ENCODE data around the gene TLNRD1. TPM values are rescaled to one million over a fixed set of nuclear protein-coding genes. Genes with fewer than 3 reads are reported as not detected.
"Not testable (repeated sequence)": the region's sequence is repeated elsewhere in the genome, so short reads cannot be mapped to it uniquely, and the experiment has no call there.

TLNRD1 gene
- total RNA-seq, 1 donor: 13.4 TPM

DNA sequence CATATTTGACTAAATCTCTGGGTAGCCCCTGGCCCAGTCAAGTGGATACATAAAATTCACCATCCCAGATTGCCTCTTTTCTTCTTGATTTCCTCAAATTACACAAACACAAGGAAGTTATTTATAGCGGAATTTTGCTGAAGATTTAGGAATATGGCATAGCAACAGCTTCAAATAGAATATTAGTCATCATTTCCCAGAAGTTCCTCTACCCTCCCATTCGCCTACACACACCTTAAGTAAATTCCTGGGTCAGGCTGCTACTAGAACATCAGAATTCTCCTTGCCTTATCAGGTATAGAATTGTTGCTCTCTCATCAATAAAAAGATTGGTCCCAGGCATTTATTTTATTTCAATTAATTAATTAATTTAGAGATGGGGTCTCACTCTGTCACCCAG lies 42.7 kb upstream of the TLNRD1 start:
- no peak overlapping the region for H3K4me3 ChIP-seq (ENCODE audit: low read depth, low read length)
- DNase-seq (ENCODE audit: low read depth): no peak
- TF ChIP-seq, protein P1, sequence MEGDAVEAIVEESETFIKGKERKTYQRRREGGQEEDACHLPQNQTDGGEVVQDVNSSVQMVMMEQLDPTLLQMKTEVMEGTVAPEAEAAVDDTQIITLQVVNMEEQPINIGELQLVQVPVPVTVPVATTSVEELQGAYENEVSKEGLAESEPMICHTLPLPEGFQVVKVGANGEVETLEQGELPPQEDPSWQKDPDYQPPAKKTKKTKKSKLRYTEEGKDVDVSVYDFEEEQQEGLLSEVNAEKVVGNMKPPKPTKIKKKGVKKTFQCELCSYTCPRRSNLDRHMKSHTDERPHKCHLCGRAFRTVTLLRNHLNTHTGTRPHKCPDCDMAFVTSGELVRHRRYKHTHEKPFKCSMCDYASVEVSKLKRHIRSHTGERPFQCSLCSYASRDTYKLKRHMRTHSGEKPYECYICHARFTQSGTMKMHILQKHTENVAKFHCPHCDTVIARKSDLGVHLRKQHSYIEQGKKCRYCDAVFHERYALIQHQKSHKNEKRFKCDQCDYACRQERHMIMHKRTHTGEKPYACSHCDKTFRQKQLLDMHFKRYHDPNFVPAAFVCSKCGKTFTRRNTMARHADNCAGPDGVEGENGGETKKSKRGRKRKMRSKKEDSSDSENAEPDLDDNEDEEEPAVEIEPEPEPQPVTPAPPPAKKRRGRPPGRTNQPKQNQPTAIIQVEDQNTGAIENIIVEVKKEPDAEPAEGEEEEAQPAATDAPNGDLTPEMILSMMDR (IDR thresholded peaks at IDR 0.05; ENCODE audit: insufficient read depth, low read depth, low read length): no peak

DNA sequence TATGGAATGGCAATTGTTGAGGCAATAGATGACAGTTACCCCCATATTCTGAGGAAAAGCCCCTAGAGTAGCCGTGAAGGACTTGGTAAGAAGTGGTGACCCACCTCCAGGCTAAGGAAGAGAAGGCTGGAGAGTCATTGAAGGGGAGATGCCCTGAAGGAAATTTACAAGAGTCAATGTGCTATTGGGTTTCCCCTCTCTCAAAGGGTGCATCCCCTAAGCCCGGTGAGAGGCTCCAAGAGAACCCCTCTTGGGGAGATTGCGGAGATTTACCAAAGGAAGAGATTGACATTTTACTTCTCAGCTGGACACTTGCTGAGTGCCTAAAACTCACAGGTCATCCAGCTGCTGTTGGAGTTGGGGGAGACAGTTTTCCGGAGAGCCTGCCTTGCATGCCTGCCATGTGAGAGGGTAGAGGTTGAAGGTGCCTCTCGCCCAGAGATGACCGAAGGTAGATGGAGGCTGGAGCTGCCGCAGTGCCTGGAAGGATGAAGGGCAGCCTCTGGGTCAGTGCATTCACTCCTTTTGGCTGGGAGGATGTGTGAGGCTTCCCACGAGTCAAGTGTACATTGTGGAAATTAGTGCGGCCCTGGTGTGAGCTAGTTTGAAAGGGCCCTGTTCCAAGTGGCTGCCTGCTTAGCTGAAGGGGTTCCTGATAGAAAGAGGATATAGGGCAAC lies 41.8 kb upstream of the TLNRD1 start:
- H3K4me3 ChIP-seq (ENCODE audit: low read depth, low read length): no peak overlapping the region
- DNase-seq (ENCODE audit: low read depth): no peak
- TF ChIP-seq, protein P1 (IDR thresholded peaks at IDR 0.05; ENCODE audit: insufficient read depth, low read depth, low read length): no peak

DNA sequence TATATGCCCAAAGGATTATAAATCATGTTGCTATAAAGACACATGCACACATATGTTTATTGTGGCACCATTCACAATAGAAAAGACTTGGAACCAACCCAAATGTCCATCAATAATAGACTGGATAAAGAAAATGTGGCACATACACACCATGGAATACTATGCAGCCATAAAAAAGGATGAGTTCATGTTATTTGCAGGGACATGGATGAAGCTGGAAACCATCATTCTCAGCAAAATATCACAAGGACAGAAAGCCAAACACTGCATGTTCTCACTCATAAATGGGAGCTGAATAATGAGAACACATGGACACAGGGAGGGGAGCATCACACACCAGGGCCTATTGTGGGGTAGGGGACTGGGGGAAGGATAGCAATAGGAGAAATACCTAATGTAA lies 35.3 kb upstream of the TLNRD1 start:
- H3K4me3 ChIP-seq (ENCODE audit: low read depth, low read length); DNase-seq (ENCODE audit: low read depth): not testable (repeated sequence)

DNA sequence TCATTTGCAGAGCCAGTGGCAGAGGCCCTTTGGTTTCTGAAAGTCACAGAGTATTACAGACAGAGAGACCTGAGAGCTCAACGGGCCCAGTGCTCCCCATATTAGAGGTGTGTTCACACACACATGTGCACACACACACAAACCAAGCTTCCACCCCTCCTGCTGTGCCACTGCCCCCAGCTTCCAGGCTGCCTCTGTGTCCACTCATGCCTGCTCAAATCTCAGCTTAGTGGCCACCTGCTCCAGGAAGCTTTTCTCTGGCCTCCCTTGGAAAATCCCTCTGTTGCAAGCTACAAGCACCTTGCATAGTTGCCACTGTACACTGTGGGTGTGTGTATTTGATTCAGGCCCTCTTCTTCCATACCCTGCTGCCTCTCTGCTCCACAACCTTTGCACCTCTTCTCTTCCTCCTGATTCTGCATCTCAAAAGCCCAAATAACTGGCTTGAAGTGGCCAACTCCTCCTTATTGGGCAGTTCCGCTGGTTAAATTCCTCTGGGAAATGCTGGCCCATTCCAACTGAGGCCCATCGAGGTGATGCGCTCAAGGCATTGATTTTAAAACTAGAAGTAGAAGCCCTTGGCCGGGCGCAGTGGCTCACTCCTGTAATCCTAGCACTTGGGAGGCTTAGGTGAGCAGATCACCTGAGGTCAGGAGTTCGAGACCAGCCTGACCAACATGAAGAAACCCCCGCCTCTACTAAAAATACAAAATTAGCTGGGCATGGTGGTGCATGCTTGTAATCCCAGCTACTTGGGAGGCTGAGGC lies 34.1 kb upstream of the TLNRD1 start:
- TF ChIP-seq, protein P1 (IDR thresholded peaks at IDR 0.05; ENCODE audit: insufficient read depth, low read depth, low read length): no peak
- no peak overlapping the region for H3K4me3 ChIP-seq (ENCODE audit: low read depth, low read length)
- DNase-seq (ENCODE audit: low read depth): no peak

DNA sequence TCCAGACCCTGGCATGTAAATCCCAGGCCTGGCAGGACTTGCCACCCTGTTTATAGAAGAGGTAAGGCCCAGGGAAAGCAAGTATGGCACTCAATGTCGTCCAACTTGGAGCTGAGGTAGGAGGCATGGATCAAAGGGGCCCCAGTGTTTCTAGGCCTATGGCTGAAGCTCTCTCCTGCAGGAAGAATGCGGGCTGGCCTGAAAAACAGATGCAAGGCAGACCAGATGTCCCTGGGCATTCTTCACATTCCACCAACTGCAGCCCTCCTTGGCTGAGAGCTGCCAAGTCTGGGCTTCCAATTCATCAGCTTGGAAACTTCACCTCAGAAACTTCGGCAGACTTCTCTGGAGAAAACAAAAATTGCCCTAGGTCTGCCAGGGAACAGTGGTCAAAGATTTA lies 33.3 kb upstream of the TLNRD1 start:
- peak; percentile 62 for DNase-seq (ENCODE audit: low read depth)
- no peak overlapping the region for H3K4me3 ChIP-seq (ENCODE audit: low read depth, low read length)
- TF ChIP-seq, protein P1 (IDR thresholded peaks at IDR 0.05; ENCODE audit: insufficient read depth, low read depth, low read length): no peak

DNA sequence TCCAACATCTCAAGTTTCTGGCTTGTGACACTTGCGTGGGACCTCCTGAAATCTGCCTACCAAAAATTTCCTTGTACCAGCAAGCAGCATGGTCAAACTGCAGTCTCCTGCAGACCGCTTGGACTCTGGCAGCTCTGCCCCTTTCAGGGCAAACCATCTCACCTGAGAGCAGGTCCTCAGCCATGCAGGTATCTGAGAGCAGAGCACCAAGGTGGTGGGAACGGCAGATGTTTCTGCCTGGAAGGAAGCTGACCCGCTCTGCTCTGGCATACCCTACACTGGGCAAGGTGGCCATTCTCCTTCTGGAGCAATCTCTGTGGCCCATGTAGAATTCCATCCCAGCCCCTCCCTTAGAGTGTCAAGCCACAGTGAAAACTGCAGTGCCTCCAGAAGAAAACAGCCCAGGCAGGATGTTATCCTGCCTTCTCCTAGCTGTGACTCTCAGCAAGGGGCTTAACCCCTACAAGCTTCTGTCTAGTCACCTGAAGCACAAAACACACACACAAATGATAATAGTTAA lies 32.7 kb upstream of the TLNRD1 start:
- no peak for DNase-seq (ENCODE audit: low read depth)
- no peak overlapping the region for H3K4me3 ChIP-seq (ENCODE audit: low read depth, low read length)
- TF ChIP-seq, protein P1 (IDR thresholded peaks at IDR 0.05; ENCODE audit: insufficient read depth, low read depth, low read length): no peak

DNA sequence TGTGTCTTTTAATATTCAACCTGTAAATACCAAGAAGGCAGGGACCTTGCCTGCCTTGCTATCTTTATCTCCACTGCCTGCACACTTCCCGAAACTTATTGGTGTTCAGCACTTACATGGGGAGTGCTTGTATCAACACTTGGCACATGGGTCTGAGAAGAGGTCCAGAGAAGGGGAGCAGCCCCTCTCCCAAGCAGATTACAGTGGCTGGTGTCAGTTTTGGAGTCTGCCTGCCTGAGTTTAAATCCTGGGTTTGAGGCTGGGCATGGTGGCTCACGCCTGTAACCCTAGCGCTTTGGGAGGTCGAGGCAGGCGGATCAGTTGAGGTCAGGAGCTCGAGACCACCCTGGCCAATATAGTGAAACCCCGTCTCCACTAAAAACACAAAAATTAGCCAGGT lies 31.4 kb upstream of the TLNRD1 start:
- no peak for DNase-seq (ENCODE audit: low read depth)
- no peak overlapping the region for H3K4me3 ChIP-seq (ENCODE audit: low read depth, low read length)
- TF ChIP-seq, protein P1 (IDR thresholded peaks at IDR 0.05; ENCODE audit: insufficient read depth, low read depth, low read length): no peak

Measured in fibroblast of villous mesenchyme (primary cell).